Activated CD4-positive, alpha-beta T cell treated with anti-CD3 and anti-CD28 coated beads, Interleukin-2, amount 50 U/mL, for 24 hours (primary cell): ENCODE results near the gene COMMD6.
A peak's percentile ranks its signal among the peaks of the same experiment; 100 is the strongest.
"Not testable (repeated sequence)": the region's sequence is repeated elsewhere in the genome, so short reads cannot be mapped to it uniquely, and the experiment has no call there.

Source experiments
- DNase-seq, 2 donors: peaks; one replicate each; pipeline ENCODE4 v3.0.0-alpha.2; 2020; ENCODE audit warnings: low read depth in 1 of 2, low spot score in 1 of 2

The COMMD6 gene

DNA sequence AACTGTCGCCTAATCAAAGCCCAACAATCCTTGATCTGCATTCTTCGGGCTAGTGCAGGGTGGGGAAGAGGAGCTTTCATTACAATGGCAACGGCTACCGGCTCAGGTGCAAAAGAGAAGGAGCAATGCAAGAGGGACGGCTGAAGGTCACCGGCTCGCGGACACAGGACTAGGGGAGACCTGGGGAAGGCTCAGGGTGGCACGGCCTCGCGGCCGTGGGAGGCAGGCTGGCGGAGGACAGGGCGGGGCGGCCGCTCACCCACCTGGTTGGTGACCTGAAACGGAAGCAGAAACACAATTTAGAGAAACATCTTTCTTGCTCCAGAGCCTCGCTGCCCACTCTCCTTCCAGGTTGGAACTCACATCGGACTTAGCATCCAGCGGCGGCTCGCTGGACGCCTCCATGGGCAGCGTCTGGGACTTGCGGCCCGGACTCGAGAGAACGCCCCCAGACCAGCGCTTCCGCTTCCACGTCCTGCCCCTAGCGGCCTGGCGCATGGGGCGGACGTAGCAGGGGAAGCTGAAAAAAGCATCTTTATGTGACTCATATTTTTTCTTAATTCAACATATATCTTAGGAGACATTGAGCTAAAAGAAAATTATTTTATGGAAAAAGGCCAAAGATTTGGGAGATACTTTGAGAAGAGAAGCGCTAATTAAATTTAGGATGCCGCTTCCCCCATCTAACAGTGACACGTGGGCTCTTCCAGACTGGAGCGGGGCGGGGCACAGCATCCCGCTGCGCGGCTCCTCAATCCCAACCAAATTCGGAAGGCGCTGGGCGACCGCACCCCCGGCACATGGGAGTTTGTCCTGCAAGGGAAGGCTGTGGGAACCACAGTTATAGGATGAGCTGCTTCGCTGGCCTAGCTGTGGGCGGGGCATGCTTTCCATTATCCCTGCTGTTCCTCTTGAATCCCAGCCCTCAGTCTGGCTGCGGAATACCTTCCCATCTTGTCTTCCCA lies at the start of gene COMMD6:
COMMD6 (minus strand) TSS at position 441 of the 965 bp plus-strand sequence; CDS start at position 405, 36 bp downstream.
- DNase-seq = peak; percentile 46 to 55

- no peak for DNase-seq
Measured at GRCh38 chr13:75585153-75585552, 47.5 kb upstream of the COMMD6 start.

GRCh38 chr13:75583091-75583490 lies 45.5 kb upstream of the COMMD6 start:
- no peak for DNase-seq

GRCh38 chr13:75581874-75582640 lies 44.4 kb upstream of the COMMD6 start:
- DNase-seq = no peak

- no peak for DNase-seq
Measured at GRCh38 chr13:75579529-75579928, 41.9 kb upstream of the COMMD6 start.

DNA sequence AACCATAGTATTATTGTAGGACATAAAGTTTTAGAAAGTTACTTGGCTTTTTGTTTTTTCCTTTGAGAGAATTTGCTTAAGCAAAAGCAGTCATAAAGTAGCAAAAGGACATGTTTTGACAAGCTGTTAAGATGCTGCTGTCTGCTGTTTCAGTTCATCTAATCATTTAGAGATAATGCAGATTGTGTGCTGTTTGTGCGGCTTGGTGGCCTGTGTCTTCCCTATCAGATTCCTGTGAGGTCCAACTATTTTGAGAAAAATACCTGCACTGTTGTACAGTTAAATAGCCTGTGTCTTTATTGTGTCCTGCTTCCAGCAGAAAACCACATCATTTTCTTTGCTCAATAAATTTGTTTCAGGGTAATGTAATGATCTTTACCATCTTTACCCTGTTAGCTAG lies 31.9 kb upstream of the COMMD6 start:
- no peak for DNase-seq

DNA sequence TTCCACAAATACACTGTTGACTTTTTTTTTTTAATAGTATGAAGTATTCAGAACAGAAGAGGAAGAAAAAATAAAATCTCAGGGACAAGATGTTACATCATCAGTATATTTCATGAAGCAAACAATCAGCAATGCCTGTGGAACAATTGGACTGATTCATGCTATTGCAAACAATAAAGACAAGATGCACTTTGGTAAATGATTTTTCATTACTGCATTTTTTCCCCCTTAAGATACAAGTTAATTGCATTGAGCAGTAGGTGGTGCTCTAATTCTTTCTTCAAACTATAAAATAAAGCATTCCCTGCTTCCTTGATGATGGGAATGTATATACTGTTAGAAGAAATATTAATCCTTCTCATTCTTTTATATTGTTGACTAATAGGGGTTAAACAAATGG lies 29.0 kb upstream of the COMMD6 start:
- DNase-seq = no peak

DNA sequence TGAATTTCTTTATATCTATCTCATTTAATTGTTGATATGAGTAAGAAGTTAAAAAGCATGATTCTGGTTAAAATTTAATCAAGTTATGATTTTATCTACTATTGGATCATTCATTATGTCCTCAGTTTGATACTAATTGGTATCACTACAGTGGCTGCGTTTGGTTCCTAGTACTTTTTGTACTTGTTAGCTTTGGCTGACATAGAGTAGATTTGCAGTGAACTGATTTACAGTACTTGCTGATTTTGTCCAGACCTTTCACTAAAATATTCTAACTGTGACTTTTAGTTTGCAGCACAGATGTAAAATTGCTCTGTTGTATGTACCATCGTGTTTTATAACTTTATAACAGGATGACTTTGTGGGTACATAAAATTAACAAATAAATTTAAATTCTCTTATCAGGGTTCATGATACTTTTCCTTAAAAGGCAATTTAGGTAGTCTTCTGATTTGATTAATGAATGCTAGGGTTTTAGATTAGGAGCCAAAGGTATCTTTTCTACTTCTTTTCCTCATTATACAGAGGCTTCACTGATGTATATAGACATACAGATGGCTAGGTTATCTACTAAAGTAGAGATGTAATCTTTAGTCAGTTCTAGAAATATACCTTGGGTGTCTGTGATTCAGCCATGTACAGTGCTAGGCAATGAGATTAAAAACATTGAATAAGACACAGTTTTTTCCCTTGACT lies 20.7 kb upstream of the COMMD6 start:
- no peak for DNase-seq

DNA sequence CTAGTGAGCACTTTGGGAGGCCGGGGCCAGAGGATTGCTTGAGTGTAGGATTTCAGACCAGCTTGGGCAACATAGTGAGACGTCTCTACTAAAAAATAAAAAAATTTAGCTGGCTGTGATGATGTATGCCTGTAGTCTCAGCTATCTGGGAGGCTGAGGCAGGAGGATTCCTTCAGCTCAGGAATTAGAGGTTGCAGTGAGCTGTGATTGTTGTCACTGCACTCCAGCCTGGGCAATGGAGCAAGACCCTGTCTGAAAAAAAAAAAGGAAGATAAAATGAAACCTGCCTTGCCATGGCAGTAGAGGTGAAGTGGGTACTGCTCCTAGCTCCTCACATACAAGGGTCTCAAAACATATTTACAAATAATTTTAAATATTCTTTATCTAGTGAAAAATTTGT lies 19.3 kb upstream of the COMMD6 start:
- no peak for DNase-seq

GRCh38 chr13:75555836-75556235 lies 18.2 kb upstream of the COMMD6 start:
- no peak for DNase-seq

DNA sequence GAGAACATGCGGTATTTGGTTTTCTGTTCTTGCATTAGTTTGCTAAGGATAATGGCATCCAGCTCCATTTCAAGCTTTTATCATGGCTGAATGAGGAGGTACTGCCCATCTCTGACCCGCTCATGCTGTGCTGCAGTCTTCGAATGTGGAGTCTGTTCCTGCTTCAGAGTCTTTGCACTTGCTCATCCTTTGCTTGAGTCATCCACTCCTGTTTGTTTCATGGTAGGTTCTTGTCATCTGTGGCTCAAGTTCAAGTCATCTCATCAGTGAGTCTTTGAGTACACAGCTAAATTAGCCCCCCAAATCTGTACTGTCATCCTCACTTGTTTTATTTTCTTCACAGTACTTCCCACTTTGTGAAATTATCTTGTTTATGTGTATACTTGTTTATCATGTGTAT lies 17.3 kb upstream of the COMMD6 start:
- DNase-seq = no peak

- DNase-seq = no peak
Measured at GRCh38 chr13:75554464-75554863, 16.8 kb upstream of the COMMD6 start.

DNA sequence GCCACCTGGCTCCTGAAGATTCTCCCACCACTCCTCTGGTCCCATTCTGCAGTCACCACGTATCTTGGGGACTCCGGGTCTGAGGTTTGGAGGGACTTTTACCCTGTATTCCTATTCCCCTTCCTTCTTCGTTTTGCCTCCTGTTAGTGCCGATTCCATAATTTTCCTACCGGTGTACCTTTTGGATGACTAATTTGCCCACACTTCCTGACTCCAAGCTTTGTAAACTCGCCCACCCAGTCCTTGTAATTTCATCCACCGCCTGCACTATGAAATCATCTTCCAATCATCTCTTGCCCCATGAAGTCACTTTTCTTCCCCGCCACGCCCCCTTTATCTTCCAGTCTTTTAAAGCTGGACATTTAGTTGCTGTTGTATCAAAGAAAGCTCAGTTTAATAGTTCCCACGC lies 12.5 kb upstream of the COMMD6 start:
- DNase-seq = peak in 1 of 2 donors; percentile 20

DNA sequence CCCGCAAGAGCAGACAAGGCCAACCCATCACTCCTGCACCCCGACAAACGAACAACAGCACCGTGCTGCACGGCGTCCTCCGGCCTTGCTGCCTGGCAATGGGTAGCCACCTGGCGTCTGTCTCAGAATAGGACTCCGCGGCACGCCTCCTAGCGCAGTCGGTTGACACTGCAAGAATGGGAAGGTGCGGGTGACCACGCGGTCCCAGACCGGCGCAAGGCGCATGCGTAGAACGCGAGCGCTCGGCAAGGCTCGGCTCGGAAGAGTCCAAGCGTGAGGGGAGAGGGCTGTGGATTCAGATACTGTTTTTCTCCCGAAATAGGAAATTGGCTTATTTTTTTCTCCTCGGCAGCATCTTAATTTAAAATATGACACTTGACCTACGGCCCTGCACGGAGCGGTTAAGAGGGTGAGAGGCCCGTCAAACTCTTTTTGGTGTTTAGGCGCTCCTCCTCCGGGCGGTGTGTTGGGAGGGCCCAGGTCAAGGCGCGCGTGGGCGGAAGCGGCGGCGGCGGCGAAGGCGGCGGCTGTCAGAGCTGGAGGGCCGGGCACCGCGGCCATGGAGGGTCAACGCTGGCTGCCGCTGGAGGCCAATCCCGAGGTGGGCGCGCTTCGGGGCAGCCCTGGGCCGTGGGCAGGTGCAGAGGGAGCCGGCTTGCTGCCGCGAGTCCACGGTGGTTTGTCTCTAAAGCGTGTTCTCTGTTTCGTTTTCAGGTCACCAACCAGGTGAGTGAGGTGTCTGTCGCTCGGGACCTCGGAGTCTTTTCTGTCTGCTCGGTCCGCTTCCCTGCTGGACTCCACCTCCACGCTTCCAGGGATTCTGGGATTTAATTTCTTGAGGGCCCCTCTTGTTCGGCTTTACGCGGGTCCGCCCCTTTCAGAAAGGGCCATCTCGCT lies 11.9 kb upstream of the COMMD6 start, which contains the start of gene UCHL3:
UCHL3 (plus strand) TSS at position 530 of the 897 bp plus-strand sequence; CDS start at position 560, 30 bp downstream.
- DNase-seq = peak; percentile 92 to 96

- DNase-seq = no peak
Measured at GRCh38 chr13:75547917-75548316, 10.3 kb upstream of the COMMD6 start.

GRCh38 chr13:75545386-75545785 lies 7.7 kb upstream of the COMMD6 start:
- DNase-seq = not testable (repeated sequence)

DNA sequence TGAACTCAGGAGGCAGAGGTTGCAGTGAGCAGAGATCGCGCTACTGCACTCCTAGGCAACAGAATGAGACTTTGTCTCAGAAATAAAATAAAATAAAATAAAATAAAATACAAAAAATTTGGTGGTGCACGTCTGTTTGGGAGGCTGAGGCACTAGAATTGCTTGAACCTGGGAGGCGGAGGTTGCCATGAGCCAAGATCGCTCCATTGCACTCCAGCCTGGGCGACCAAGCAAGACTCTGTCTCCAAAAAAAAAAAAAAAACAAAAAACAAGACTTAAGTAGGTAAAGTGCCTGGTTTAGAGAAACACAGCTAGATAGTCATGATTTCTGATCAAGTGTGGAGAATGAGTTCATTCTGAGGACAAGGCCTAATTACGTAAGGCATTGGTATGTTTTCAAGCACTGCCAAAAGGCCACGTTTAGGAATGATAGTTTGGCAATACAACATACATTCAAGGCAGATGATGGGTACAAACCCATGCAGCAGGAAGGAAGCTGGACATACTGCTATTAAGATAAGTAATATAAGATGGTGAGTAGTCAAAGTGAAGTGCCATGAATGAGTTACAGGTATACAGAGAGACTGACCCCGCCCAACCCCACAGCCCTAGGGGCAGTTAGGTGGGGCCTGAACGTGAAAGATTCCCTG lies 7.2 kb upstream of the COMMD6 start:
- DNase-seq = no peak

DNA sequence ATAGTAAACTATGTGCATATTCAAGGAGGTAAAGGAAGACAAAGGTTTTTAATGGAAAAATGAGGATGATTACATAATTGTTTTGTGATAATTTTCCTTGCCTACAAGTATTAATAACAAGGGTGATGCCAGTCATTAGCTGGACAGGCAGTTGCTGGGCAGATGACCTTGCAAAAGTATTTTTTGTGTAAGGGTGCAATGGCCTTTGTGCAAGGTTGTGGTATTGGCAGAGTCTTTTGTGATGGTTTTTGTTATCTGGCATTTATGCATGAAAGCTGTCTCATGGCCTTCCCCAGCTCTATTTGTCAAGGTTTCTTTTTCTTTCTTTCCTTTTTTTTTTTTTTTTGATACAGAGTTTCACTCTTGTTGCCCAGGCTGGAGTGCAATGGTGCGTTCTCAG lies 4.3 kb upstream of the COMMD6 start:
- DNase-seq = no peak

- no peak for DNase-seq
Measured at GRCh38 chr13:75541287-75541686, 3.6 kb upstream of the COMMD6 start.

GRCh38 chr13:75533861-75534260 lies 3.8 kb downstream of the COMMD6 start:
- no peak for DNase-seq
